ENCODE results near the gene ZNF296. TPM values are rescaled to one million over a fixed set of nuclear protein-coding genes. Genes with fewer than 3 reads are reported as not detected.
"Not testable (repeated sequence)": the region's sequence is repeated elsewhere in the genome, so short reads cannot be mapped to it uniquely, and the experiment has no call there.

The ZNF296 gene
- total RNA-seq, 2 experiments from 2014 or later: 5.0 to 6.3 TPM

- ChIA-PET CTCF (interaction anchor here (2.2 to 3.5 kb wide), 2 partner anchors 13 to 53 kb away, joined by 6 to 25 read pairs; no protein-coding TSS in a partner anchor), POLR2A (interaction anchor here (0.7 to 2.0 kb wide), 7 partner anchors 9 to 490 kb away, joined by 3 to 11 read pairs (median 4); partner anchors contain the start of genes PPP1R37 and ZNF296)
- intact Hi-C loops (cut with micrococcal nuclease): no loop called here
- Mint-ChIP-seq H3K4me3 (no peak overlapping the region), H3K4me1 (ENCODE audit: low read depth) (peaks cover 53% of the 10 kb centered on the region), H3K36me3 (ENCODE audit: low read depth) (no peaks in the 10 kb centered on the region), H3K27me3 (no peaks in the 10 kb centered on the region), H3K27ac (no peak overlapping the region), H3K9me3 (no peaks in the 10 kb centered on the region)
- ATAC-seq: no peak
- TF ChIP-seq CTCF (IDR thresholded peaks at IDR 0.05): no peak
- DNase-seq: no peak
These were observed 36.0 kb upstream of the ZNF296 start for GRCh38 chr19:45112111-45112827.

- Mint-ChIP-seq H3K4me1 (ENCODE audit: low read depth) (peaks cover 39% of the 10 kb centered on the region), H3K27ac (no peak overlapping the region), H3K9me3 (no peaks in the 10 kb centered on the region), H3K4me3 (no peak overlapping the region), H3K27me3 (no peaks in the 10 kb centered on the region), H3K36me3 (ENCODE audit: low read depth) (no peaks in the 10 kb centered on the region)
- ChIA-PET POLR2A (interaction anchor here (1.0 kb wide), 1 partner anchor 10 kb away, joined by 3 read pairs; no protein-coding TSS in a partner anchor), CTCF (interaction anchor here (1.0 to 2.3 kb wide), 2 partner anchors 16 to 18 kb away, joined by 4 to 8 read pairs; partner anchors contain the start of gene PPP1R37)
- peak; percentile 89 for ATAC-seq
- TF ChIP-seq CTCF (IDR thresholded peaks at IDR 0.05): no peak
- DNase-seq: peak; percentile 63
- intact Hi-C loops (cut with micrococcal nuclease): no loop called here
These were observed 34.6 kb upstream of the ZNF296 start for GRCh38 chr19:45110851-45111266.

GRCh38 chr19:45107621-45108150 lies 31.4 kb upstream of the ZNF296 start:
- Mint-ChIP-seq H3K27me3 (no peaks in the 10 kb centered on the region), H3K36me3 (ENCODE audit: low read depth) (peaks cover 3% of the 10 kb centered on the region), H3K27ac (no peak overlapping the region), H3K4me3 (no peak overlapping the region), H3K4me1 (ENCODE audit: low read depth) (peaks cover 45% of the 10 kb centered on the region), H3K9me3 (no peaks in the 10 kb centered on the region)
- ChIA-PET CTCF (no interaction called here), POLR2A (interaction anchor here (0.7 to 1.0 kb wide), 2 partner anchors 11 to 40 kb away, joined by 3 read pairs; no protein-coding TSS in a partner anchor)
- no peak for DNase-seq
- TF ChIP-seq CTCF (IDR thresholded peaks at IDR 0.05): no peak
- intact Hi-C loops (cut with micrococcal nuclease): no loop called here
- ATAC-seq: no peak

- POLR2A ChIA-PET; H3K4me3 Mint-ChIP-seq; H3K36me3 Mint-ChIP-seq (ENCODE audit: low read depth); CTCF ChIA-PET; H3K9me3 Mint-ChIP-seq; ATAC-seq; DNase-seq; intact Hi-C loops (cut with micrococcal nuclease); H3K27me3 Mint-ChIP-seq; H3K27ac Mint-ChIP-seq: not testable (repeated sequence)
- H3K4me1 Mint-ChIP-seq (ENCODE audit: low read depth): peaks cover 51% of the 10 kb centered on the region
These were observed 30.1 kb upstream of the ZNF296 start for GRCh38 chr19:45106363-45106762.

- no peaks in the 10 kb centered on the region for H3K9me3 Mint-ChIP-seq
- ChIA-PET CTCF (interaction anchor here (0.9 kb wide), 1 partner anchor 14 kb away, joined by 3 read pairs; no protein-coding TSS in a partner anchor), POLR2A (interaction anchor here (1.3 to 1.4 kb wide), 2 partner anchors 10 to 15 kb away, joined by 4 to 5 read pairs; no protein-coding TSS in a partner anchor)
- peak; percentile 47 for ATAC-seq
- H3K36me3 Mint-ChIP-seq (ENCODE audit: low read depth): peaks cover 3% of the 10 kb centered on the region
- intact Hi-C loops (cut with micrococcal nuclease): no loop called here
- H3K27me3 Mint-ChIP-seq: no peaks in the 10 kb centered on the region
- peaks cover 40% of the 10 kb centered on the region for H3K4me1 Mint-ChIP-seq (ENCODE audit: low read depth)
- peak overlapping the region; percentile 37 for H3K4me3 Mint-ChIP-seq
- no peak for TF ChIP-seq CTCF (IDR thresholded peaks at IDR 0.05)
- peak overlapping the region; percentile 86 for H3K27ac Mint-ChIP-seq
- DNase-seq: peak; percentile 56
These were observed 28.5 kb upstream of the ZNF296 start for GRCh38 chr19:45104658-45105349.

Measured in activated CD8-positive, alpha-beta T cell treated with anti-CD3 and anti-CD28 coated beads for 36 hours (primary cell).